GM18502 (cell line): ENCODE data around the gene DCDC2.
A peak's percentile ranks its signal among the peaks of the same experiment; 100 is the strongest.
"Not testable (repeated sequence)": the region's sequence is repeated elsewhere in the genome, so short reads cannot be mapped to it uniquely, and the experiment has no call there.

Experiments
- ATAC-seq: cut with Tn5 transposase; IDR thresholded peaks from one replicate; pipeline ENCODE4 v1.9.1; 2021; ENCODE audit warnings: mild to moderate bottlenecking; ENCODE audit not compliant: unreplicated experiment, poor library complexity

The DCDC2 gene

GRCh38 chr6:24357336-24358218 lies at the start of gene DCDC2:
TSS of gene DCDC2 (minus strand) at chr6:24358059. CDS start at chr6:24357750, 309 bp downstream.
- ATAC-seq: no peak

GRCh38 chr6:24405262-24405661 lies 47.4 kb upstream of the DCDC2 start:
- ATAC-seq: no peak

- ATAC-seq: no peak
Measured at GRCh38 chr6:24403501-24403824, 45.6 kb upstream of the DCDC2 start.

GRCh38 chr6:24402697-24403500 lies 45.0 kb upstream of the DCDC2 start, which contains the start of gene MRS2:
TSS of gene MRS2 (plus strand) at chr6:24402936. CDS start at chr6:24403047, 111 bp downstream.
- ATAC-seq: peak; percentile 95

GRCh38 chr6:24401458-24401857 lies 43.6 kb upstream of the DCDC2 start:
- ATAC-seq: no peak

GRCh38 chr6:24400045-24401039 lies 42.5 kb upstream of the DCDC2 start:
- ATAC-seq: not testable (repeated sequence)

GRCh38 chr6:24397631-24398030 lies 39.8 kb upstream of the DCDC2 start:
- no peak for ATAC-seq

GRCh38 chr6:24396824-24397223 lies 39.0 kb upstream of the DCDC2 start:
- ATAC-seq: no peak

GRCh38 chr6:24394780-24395437 lies 37.0 kb upstream of the DCDC2 start:
- no peak for ATAC-seq

- no peak for ATAC-seq
Measured at GRCh38 chr6:24394061-24394779, 36.4 kb upstream of the DCDC2 start.

- no peak for ATAC-seq
Measured at GRCh38 chr6:24391756-24392405, 34.0 kb upstream of the DCDC2 start.

- no peak for ATAC-seq
Measured at GRCh38 chr6:24391208-24391607, 33.3 kb upstream of the DCDC2 start.

GRCh38 chr6:24387818-24388217 lies 30.0 kb upstream of the DCDC2 start:
- no peak for ATAC-seq

GRCh38 chr6:24385536-24386269 lies 27.8 kb upstream of the DCDC2 start:
- ATAC-seq: no peak

GRCh38 chr6:24384369-24385130 lies 26.7 kb upstream of the DCDC2 start:
- not testable (repeated sequence) for ATAC-seq

GRCh38 chr6:24382891-24383494 lies 25.1 kb upstream of the DCDC2 start:
- ATAC-seq: not testable (repeated sequence)

GRCh38 chr6:24382220-24382540 lies 24.3 kb upstream of the DCDC2 start:
- no peak for ATAC-seq
